HG02759 (cell line): Measurements from ENCODE around the gene TSPAN9.
"Not testable (repeated sequence)": the region's sequence is repeated elsewhere in the genome, so short reads cannot be mapped to it uniquely, and the experiment has no call there.

Experiments used
- ATAC-seq: cut with Tn5 transposase; IDR thresholded peaks from one replicate; pipeline ENCODE4 v1.9.1; 2021; ENCODE audit warnings: mild to moderate bottlenecking, moderate library complexity; ENCODE audit not compliant: unreplicated experiment

The TSPAN9 gene

GRCh38 chr12:3043406-3043805, 33.8 kb upstream of the TSPAN9 start:
- ATAC-seq: no peak

- no peak for ATAC-seq
Observed at GRCh38 chr12:3044141-3044630, 33.0 kb upstream of the TSPAN9 start.

- no peak for ATAC-seq
Observed at GRCh38 chr12:3045494-3045893, 31.7 kb upstream of the TSPAN9 start.

GRCh38 chr12:3045989-3046388, 31.2 kb upstream of the TSPAN9 start:
- no peak for ATAC-seq

GRCh38 chr12:3046441-3047200, 30.6 kb upstream of the TSPAN9 start:
- ATAC-seq: no peak

- ATAC-seq: no peak
Observed at GRCh38 chr12:3047961-3048360, 29.2 kb upstream of the TSPAN9 start.

- ATAC-seq: no peak
Observed at GRCh38 chr12:3048540-3048939, 28.6 kb upstream of the TSPAN9 start.

GRCh38 chr12:3049176-3049575, 28.0 kb upstream of the TSPAN9 start:
- no peak for ATAC-seq

GRCh38 chr12:3049611-3050249, 27.4 kb upstream of the TSPAN9 start:
- no peak for ATAC-seq

GRCh38 chr12:3054374-3054773, 22.8 kb upstream of the TSPAN9 start:
- no peak for ATAC-seq

- no peak for ATAC-seq
Observed at GRCh38 chr12:3055026-3055703, 22.0 kb upstream of the TSPAN9 start.

- ATAC-seq: no peak
Observed at GRCh38 chr12:3055704-3056467, 21.3 kb upstream of the TSPAN9 start.

- no peak for ATAC-seq
Observed at GRCh38 chr12:3061059-3061458, 16.1 kb upstream of the TSPAN9 start.

- no peak for ATAC-seq
Observed at GRCh38 chr12:3061501-3062215, 15.5 kb upstream of the TSPAN9 start.

- no peak for ATAC-seq
Observed at GRCh38 chr12:3065300-3065699, 11.9 kb upstream of the TSPAN9 start.

- ATAC-seq: not testable (repeated sequence)
Observed at GRCh38 chr12:3065846-3066245, 11.3 kb upstream of the TSPAN9 start.

- no peak for ATAC-seq
Observed at GRCh38 chr12:3069714-3070113, 7.5 kb upstream of the TSPAN9 start.

- no peak for ATAC-seq
Observed at GRCh38 chr12:3071107-3071506, 6.1 kb upstream of the TSPAN9 start.

- no peak for ATAC-seq
Observed at GRCh38 chr12:3071710-3072109, 5.5 kb upstream of the TSPAN9 start.

- no peak for ATAC-seq
Observed at GRCh38 chr12:3073438-3074250, 3.5 kb upstream of the TSPAN9 start.
